Middle frontal gyrus (tissue), 1 donor: Measurements from ENCODE around the gene CPA1.

Source experiments
- DNase-seq: peaks from one replicate; pipeline ENCODE4 v3.0.0-alpha.2; 2015; ENCODE audit warnings: low spot score; ENCODE audit errors: extremely low spot score

The CPA1 gene

DNA sequence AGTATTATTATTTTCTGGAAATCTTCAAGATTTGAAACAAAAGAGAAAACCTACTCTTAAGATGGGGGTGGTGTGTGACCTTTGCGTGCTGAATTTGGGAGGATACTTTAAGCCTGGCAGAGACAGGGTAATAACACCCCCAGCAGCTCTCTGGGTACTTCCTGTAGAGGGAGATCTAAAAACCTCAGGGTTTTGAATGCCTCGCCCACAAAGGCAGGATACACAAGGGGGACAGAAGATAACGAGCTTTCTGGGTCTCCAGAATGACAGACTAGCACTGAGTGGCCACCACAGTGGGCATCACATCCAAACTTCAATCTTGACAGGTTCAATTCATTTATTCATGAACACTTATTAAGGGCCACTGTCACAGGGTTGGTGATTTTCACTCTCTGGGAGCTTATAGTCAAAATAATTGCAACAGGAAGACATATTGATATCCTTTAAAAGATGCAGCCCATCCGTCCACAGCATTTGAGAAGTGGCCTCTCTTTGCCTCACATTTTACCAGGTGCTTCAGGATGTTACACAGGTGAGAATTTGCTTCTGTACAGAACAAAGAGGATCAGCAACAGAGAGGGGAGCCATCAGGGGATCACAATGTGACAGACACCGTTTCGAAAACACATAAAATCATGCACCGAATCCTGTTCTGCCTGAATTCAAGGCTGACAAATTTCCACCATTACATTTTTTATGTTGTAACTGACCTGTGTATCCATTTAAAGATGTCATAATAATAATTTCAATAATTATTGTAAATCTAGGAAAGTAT lies 14.3 kb downstream of the CPA1 start:
- DNase-seq, result no peak

DNA sequence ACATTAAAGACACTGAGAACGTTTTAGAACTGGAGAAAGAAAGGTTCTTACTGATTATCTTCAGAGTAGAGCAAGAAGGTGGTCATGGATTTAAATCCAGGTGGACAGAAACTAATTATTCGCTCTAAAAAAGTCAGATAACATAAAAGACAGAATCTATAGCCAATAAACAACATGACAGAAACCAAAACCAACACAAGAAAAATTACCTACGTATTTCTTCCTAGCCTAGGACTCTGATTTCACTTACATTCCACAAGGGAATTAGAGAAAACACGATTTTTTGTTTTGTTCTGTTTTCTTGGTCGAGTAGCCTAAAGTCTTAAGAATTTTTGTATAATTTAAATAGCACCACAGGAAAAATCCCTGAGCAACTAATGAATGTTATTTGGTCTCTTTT lies 15.1 kb downstream of the CPA1 start:
- no peak for DNase-seq

DNA sequence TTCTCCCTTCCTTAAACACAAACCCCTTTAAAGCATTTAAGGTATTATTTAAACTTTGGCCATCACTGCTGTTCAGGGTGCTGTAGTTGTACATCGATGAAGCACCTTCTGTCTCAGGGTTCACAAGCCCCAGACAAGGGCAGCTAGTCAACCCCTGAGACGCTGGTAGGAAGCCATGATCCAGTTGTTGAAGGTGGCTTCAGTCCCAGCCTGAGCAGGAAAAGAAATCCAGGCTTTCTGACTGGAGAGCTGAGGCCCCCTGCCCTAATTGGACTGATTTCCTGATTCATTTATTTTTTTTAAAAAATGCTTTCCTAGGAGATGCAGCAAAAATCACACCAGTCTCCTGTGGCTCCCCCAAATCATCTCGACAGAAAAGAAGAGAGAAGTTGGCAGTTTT lies 15.8 kb downstream of the CPA1 start:
- DNase-seq, result no peak

DNA sequence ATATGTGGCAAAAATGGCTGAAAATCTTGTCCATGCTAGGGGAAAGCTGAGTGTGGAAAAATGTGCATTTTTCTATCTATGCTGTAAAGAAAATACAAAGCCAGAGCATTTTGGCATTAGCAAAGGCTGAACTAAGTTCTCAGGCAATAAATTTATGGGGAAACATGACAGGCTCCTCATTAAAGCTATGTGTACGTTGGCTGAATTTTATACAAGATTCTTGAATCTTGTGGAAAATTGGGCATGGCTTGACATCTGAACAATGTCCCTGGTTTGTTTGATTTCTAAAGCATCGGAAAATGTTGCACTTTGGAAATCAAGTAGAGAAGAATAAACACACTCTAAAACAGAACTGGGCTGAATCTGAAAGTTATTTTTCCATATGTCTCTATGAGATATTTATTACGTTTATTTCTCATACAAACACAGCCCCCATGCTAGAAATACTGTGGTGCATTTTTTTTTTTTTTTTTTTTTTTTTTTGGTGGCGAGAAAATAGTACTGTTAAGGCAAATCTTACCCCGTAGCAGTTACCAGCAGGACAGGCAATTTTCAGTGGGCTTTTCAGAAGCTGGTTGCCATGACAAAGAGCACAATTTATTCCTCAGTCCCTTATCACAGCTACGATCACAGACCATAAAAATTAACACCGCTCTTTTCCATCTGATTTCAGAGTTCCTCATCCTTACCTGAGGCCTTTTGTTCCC lies 16.9 kb downstream of the CPA1 start:
- no peak for DNase-seq

DNA sequence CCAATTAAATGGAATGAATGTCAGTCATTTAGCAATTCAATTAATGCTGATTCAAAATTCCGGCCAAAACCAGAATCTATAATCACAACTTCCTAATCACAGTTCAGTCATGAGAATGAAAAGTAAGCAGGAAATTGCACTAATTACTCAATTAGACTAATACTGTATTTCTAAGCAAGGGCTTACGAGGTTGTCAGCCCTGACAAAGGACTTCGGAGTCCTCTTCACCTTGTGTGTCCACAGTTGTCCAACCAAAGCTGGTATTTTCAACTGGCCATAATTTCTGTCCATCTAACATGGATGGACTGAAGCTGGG lies 17.4 kb downstream of the CPA1 start:
- no peak for DNase-seq

DNA sequence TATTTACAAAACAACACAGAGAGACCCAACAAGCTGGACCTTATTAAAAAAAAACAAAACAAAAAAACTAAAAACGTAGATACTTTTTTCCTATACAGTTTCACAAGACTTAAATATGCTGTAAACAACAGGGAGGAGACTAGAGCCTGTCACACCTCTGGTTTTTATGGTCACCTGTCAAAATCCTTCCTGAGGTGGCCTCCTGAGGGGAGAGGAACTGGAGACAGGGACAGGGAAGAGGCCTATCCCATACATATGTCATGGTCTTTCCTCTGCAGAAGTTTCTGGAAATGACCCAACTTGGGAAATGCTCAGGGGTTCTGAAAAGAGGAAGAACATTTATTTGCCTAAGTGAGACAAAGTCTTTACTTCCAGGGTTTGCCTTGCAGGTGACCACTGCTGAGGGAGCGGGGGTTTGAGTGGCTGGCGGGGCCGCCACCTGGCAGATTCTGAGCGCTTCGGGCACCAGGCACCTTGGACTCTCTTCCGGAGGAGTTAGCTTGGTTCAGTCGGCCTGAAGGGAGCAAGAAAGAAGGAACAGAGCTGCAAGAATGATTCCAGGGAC lies 18.3 kb downstream of the CPA1 start:
- DNase-seq, result no peak

DNA sequence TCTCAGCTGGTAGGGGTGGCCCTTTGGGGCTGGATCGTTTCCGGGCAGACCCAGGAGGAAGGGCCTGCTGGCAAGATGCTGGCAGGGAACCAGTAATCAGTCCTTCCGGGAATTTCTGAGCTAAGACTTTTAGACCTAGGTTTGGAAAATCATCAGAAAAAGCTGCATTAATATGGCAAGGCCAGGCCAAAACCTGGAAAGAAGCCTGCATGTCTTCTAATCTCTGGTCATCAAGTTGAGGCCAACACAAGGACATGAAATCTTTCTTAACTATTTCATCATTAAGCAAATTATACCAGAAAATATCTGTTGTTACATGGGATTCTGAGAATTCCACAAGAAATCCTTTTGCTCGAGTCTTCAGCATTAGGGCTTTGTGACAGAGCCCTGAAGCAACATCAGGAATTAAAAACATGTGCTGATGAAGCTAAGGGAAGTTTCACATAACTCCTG lies 19.9 kb downstream of the CPA1 start:
- no peak for DNase-seq

DNA sequence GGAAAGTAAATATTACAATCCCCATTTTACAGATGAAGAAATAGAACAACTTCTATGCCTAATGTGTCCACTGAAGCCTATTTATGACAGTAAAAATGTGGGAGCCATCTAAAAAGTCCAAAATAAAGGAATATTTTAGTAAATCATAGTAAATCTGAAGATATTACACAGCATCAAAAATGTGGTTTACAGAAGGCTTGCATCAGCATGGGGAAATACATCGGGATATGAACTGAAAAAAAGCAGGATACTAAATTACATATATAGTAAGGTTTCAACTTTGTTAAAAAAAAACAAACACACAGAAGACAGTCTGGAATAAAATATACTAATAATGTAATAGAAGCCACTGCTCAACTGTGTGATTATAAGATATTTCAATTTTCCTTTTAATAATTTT lies 20.8 kb downstream of the CPA1 start:
- DNase-seq, result no peak

DNA sequence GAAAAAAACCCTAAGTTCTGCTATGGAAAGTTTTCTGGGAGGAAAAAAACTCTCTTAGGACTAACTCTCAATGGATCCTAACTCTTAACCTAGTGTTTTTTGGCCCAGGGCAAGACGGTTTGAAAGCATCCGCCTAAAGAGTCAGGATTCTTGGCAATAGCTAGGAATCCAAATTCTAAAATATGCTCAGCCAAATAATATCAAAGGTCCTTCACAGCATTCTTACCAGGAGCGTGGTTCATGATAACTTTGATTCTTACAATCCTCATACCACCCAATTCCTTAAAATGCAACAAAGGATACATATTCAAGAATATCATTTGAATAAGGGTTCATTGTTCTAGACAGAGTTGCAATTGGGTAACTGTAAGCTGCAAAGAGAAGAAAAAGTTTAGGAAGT lies 21.3 kb downstream of the CPA1 start:
- DNase-seq, result no peak

DNA sequence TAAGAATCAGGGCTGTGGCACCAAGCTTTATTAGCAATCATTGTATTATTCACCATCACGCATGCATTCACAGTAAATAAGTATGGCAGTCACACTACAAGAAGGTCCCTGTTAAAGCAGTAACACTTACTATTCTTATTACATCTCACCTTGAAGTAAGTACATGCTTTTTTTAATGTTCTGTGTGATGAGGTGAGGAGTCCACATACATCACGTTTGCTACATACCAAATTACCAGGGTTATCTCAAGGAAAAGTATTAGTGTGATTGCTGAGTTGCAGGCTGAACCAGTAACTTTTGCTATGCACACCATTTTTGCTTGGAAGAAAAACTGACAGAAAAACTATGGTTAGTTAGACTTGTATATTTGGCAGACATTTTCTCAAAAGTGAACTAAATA lies 24.7 kb downstream of the CPA1 start:
- DNase-seq, result no peak

DNA sequence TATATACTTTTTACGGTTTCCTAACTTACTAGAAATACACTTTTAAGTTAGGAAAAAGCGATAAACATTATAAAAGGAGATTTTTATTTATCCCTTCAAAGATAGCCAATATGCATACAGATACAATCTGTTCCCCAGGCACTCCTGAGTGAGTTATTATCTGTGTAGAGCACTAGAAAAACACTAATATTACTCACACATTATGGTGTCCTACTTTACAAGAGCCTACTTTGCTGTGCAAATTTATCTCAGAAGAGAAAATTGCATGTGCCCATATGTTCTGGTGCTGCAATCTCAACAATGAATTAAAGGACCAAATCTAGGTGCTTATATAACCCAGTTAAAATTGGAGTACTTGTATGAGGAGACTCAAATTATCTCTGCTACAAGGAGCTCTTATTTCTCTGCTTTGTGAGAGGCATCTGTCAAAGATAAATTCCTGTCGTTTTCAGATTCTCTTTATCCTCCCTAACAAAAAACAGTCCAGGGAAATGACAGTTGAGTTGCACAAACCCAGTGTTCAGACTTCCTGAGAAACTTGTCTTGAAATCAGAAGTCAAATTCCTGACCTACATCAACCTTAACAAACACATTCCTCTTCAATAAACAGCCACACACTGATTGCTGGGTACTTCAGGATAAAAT lies 28.9 kb downstream of the CPA1 start:
- no peak for DNase-seq

DNA sequence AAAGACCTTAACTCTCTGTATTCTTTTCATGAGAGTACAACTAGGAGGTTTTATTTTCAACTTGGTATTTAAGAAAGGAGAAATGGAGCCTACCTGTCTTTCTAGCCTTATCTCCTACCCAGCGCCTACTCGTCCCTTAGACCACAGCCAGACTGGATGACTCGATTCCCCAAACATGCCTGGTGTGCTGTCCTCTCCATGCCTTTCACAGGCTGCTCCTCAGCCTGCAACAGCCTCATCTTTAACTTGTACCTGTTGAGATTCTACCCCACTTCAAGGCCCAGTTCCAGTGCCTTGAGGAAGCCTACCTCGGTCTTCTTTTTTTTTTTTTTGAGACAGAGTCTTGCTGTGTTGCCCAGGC lies 29.4 kb downstream of the CPA1 start:
- DNase-seq, result no peak

DNA sequence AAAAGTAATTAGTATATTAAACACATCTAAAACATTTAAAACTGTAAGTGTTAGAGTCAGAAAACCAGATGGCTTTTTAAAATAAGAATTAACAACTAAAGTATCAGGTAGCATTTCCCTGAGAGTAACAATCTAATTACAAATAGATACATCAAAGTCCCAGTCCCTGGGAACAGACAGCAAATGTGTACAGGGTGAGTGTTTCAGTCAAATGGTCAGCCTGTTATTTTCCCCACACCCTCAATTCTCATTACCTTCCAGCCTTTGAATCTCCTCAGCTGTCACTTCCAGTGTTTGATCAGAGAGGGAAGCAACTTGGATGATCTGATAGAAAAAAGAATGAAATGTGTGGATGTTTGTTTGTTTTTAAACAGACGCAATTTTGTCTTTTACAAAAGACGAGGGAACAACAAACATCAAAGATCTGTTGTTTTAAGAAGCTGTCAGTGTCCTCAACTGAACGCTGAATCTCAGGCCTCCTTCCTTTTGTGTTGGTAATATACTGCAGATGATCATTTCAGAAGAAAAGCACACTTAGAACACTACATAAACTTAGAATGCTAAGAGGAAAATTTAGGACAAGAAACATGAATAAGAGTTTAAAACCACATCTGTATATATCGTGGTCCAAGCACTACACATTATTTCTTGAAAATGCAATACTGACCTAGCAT lies 30.7 kb downstream of the CPA1 start:
- DNase-seq, result no peak

DNA sequence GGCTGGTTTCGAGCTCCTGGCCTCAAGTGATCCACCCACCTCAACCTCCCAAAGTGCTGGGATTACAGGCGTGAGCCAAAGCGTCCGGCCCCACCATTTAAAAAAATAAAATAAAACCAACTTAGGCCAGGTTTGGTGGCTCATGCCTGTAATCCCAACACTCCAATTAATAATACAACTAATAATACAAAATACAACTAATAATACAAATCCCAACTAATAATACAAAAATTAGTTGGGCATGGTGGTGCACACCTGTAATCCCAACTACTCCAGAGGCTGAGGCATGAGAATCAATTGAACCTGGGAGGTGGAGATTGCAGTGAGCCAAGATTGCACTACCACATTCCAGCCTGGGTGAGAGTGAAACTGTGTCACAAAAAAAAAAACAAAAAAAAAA lies 32.9 kb downstream of the CPA1 start:
- DNase-seq, result no peak

DNA sequence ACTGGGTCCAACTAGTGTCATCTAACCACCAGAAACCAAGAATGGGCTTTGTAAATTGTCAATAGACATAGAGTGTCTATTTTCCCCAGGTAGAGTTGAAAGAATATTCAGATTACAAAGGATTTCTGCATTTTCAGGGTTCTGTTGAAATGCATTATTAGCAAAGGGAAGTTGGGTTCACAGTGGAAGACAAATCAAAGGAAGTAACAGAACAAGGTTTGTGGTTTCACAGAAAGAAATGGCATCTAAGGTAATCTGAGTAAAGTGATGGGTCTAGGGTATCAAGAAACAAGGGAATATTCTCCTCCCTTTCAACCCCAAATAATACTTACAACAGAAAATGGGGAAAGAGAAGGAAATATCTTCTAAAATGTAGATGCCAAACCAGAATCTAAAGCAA lies 34.7 kb downstream of the CPA1 start:
- no peak for DNase-seq

DNA sequence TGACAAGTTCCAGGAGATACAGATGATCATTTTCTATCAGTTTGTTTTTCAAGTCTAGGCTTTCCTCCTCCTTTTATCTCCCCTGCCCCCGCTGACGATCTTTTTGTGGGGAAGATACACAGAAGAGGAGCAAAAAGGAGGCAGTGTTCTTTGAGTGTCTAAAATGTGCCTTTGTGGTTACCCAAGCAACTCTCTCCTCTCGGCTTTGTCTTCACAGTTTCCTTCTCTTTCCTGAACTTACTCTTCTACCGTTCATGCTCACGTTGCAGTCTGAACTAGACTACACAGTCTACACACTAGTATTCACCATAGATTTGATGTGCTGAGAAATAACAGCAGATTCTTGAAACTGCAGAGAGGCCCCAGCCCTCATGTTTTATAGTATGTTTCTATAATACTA lies 36.9 kb downstream of the CPA1 start:
- DNase-seq, result no peak

DNA sequence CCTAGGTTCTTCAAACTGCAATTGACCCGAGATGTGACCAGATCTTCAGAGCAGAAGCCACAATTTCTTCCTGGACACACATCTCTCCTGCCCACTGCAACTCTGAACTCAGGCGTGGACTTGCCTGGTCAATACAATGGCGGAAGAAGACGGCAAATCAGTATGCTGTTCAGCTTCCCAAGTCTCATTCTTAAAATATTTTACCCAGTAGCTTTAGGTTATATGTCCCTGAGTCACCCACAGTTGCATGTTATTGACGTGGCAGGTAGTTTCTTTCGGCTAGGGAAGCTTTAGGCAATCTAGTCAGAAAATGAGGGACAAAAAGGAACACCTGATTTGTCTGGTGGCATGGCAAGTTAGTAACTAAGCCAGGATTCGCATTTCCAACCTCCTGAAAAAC lies 38.0 kb downstream of the CPA1 start:
- no peak for DNase-seq

DNA sequence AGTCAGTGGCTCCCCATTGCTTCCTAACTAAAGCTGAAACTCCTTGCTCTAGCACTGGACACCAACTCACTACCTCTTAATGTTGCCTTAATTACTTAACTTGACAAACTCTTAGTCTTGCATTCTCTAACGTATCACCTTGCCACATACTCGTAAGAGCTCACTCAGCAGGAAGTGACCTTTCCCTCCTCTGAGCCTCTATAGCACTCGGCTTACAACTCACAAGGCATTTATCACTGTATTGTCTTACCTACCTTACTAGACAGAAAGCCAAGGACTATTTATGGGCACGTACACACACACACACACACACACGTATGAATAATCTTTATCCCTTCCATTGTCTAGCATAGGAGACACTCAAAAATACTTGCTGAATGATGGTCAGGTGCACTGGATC lies 39.4 kb downstream of the CPA1 start:
- DNase-seq, result no peak

DNA sequence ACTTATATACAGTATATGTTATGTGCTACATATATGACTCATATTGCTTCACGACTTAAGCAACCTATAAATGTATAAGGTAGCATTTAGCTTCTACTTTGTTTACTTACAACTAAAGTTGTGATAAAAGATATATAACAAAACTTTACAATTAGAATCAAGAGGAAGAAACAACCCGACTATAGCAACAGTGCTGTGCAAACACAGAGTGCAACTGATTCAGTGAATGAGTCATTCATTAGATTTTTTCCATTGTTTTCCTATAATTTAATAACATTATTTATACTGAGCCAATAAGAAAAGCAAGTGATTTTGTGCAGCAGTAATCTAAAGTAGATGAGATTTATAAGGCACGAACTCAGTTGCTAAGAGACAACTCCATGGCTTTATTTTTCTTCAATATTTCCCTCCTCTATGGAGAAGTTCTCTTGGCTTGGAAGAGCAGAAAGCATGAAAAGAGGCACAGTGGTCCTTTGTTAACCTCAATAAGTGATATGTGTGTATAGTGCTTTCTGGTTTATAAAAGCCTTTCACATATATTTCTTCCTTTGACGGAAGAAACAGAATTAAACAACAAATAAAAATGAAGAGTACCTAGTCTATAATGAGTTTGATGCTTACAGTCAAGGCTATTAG lies 40.8 kb downstream of the CPA1 start:
- DNase-seq, result no peak

DNA sequence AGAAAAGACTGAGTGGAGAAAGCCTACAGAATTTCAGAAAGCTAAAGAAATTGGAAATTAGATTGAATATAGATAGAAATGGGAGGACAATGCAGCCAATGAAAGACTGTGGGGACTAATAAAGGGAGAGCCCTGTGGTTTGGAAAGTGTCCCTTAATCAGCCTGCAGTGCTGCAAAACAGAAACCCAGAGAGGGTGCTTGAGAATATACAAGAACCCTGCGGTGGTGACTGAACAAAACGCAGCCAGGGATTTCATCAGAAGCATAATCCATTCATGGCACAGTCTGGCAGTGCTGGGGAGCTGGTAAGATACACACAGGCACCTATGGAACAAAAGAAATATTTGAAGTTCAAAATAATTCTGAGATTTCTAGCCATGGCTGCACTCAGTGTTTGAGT lies 41.4 kb downstream of the CPA1 start:
- no peak for DNase-seq

DNA sequence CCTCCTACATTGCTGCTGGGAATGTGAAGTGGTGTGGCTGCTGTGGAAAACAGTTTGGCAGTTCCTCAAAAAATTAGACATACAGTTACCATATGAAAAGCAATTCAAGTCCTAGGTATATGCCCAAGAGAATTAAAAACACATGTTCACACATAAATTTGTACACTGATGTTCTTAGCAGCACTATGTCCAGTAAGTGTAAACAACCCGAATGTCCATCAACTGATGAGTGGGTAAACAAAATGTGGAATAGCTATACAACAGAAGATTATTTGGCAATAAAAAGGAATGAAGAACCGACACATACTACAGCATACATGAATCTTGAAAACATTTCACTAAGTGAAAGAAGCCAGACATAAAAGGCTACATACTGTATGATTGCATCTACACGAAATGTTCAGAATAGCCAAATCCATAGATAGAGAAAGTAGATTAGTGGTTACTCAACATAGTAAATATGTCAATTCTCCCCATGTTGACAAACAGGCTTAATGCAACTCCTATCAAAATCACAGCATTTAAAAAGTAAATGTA lies 43.3 kb downstream of the CPA1 start:
- DNase-seq, result no peak
